Prostate gland (tissue), 2 donors: ENCODE measurements around the gene CREG1. TPM values are rescaled to one million over a fixed set of nuclear protein-coding genes. Genes with fewer than 3 reads are reported as not detected.

ENCODE experiments used
- DNase-seq: peaks from one replicate; pipeline ENCODE4 v3.0.0-alpha.2; 2019; ENCODE audit warnings: low spot score
- H3K27ac ChIP-seq, 2 donors: fragments of 200-600 bp; sonication (generic); 2 replicates each; pipeline ENCODE4 v1.5.1; 2017 to 2019
- H3K27me3 ChIP-seq: fragments of 200-600 bp; sonication (generic); replicated peaks from 2 replicates; pipeline ENCODE4 v1.5.1; 2019; ENCODE audit not compliant: insufficient read depth
- H3K36me3 ChIP-seq, 2 donors: fragments of 200-600 bp; sonication (generic); 1 replicate in 1 of 2; 2 replicates in 1 of 2; pipeline versions ENCODE4 v1.5.1 to v1.8.1; 2017 to 2019
- H3K4me1 ChIP-seq: fragments of 200-600 bp; sonication (generic); replicated peaks from 2 replicates; pipeline ENCODE4 v1.5.1; 2019
- H3K4me3 ChIP-seq, 2 donors: fragments of 200-600 bp; sonication (generic); 2 replicates each; pipeline ENCODE4 v1.5.1; 2017 to 2019
- H3K9me3 ChIP-seq: fragments of 200-600 bp; sonication (generic); 2 replicates; pipeline ENCODE4 v1.5.1; 2017
- CTCF ChIP-seq, 4 experiments: fragments of 200-600 bp in 2 of 4; fragments of 450-650 bp in 2 of 4; sonication (generic) in 2 of 4; IDR thresholded peaks; 1 replicate in 3 of 4; 2 replicates in 1 of 4; pipeline ENCODE4 v1.5.1; 2016 to 2019; ENCODE audit warnings: antibody characterized with exemption in 4 of 4, mild to moderate bottlenecking in 2 of 4, moderate library complexity in 2 of 4
- POLR2A ChIP-seq: fragments of 450-650 bp; IDR thresholded peaks from one replicate; pipeline ENCODE4 v1.6.1; 2016; ENCODE audit warnings: antibody characterized with exemption, mild to moderate bottlenecking
- POLR2AphosphoS5 ChIP-seq: sonication (generic); formaldehyde crosslinking; IDR thresholded peaks from one replicate; pipeline ENCODE4 v1.6.1; 2017; ENCODE audit warnings: antibody characterized with exemption
- WGBS: methylation state at CpG from one replicate; pipeline ENCODE4 v1.1.5; 2018; 5-methylcytosine and 5-hydroxymethylcytosine counted together
- intact Hi-C: fragments of 100-400 bp; cut with DNase I; formaldehyde crosslinking; loops from one replicate; pipeline ENCODE4 v1.14.2; 2022
- total RNA-seq, 2 donors: library from RNA; depleted of rRNA; stranded (reverse); fragments of >200 nt; gene quantifications; one replicate each; pipeline ENCODE4 v1.1.0, GENCODE V29; 2016

The CREG1 gene
- total RNA-seq, 2 donors from 2014 or later, result 132 to 204 TPM

- no peaks in the 10 kb centered on the region for H3K9me3 ChIP-seq
- H3K36me3 ChIP-seq, result no peaks in the 10 kb centered on the region
- H3K27ac ChIP-seq, result no peak overlapping the region
- intact Hi-C loops, result no loop called here
- TF ChIP-seq POLR2AphosphoS5 (no peak), CTCF (IDR thresholded peaks at IDR 0.05) (no peak), POLR2A (no peak)
- no peak for DNase-seq
- H3K27me3 ChIP-seq, result no peaks in the 10 kb centered on the region
- H3K4me1 ChIP-seq, result no peaks in the 10 kb centered on the region
- H3K4me3 ChIP-seq, result no peak overlapping the region
- WGBS, result 74% methylated on average over 5 of the region's 5 CpGs
These were observed 5.3 kb downstream of the CREG1 start for GRCh38 chr1:167548059-167548932.

GRCh38 chr1:167546935-167547334 is 6.6 kb downstream of the CREG1 start:
- H3K27me3 ChIP-seq, result no peaks in the 10 kb centered on the region
- no peak for DNase-seq
- no peaks in the 10 kb centered on the region for H3K9me3 ChIP-seq
- no peak overlapping the region for H3K27ac ChIP-seq
- 86% methylated on average over 1 of the region's 1 CpG for WGBS
- no peak overlapping the region for H3K4me3 ChIP-seq
- TF ChIP-seq POLR2A (no peak), POLR2AphosphoS5 (no peak), CTCF (IDR thresholded peaks at IDR 0.05) (no peak)
- intact Hi-C loops, result no loop called here
- no peaks in the 10 kb centered on the region for H3K4me1 ChIP-seq
- no peaks in the 10 kb centered on the region for H3K36me3 ChIP-seq

- Histone ChIP-seq H3K4me3 (no peak overlapping the region), H3K27me3 (no peaks in the 10 kb centered on the region), H3K36me3 (no peaks in the 10 kb centered on the region), H3K4me1 (no peaks in the 10 kb centered on the region), H3K27ac (no peak overlapping the region), H3K9me3 (no peaks in the 10 kb centered on the region)
- no peak for TF ChIP-seq CTCF (IDR thresholded peaks at IDR 0.05)
- TF ChIP-seq POLR2A, result no peak
- no peak for TF ChIP-seq POLR2AphosphoS5
- 73% methylated on average over 4 of the region's 4 CpGs for WGBS
- DNase-seq, result no peak
- intact Hi-C loops, result no loop called here
These were observed 8.2 kb downstream of the CREG1 start for GRCh38 chr1:167545349-167545748.

GRCh38 chr1:167544447-167545093 is 9.0 kb downstream of the CREG1 start:
- H3K4me3 ChIP-seq, result no peak overlapping the region
- intact Hi-C loops, result loop anchor here (5.0 kb wide), 1 partner anchor 277 kb away; no protein-coding TSS in a partner anchor
- no peaks in the 10 kb centered on the region for H3K4me1 ChIP-seq
- DNase-seq, result peak; percentile 40
- H3K27me3 ChIP-seq, result no peaks in the 10 kb centered on the region
- H3K9me3 ChIP-seq, result no peaks in the 10 kb centered on the region
- no peak overlapping the region for H3K27ac ChIP-seq
- 74% methylated on average over 3 of the region's 3 CpGs for WGBS
- no peaks in the 10 kb centered on the region for H3K36me3 ChIP-seq
- peak; percentile 20 for TF ChIP-seq POLR2AphosphoS5
- TF ChIP-seq POLR2A, result no peak

- Histone ChIP-seq H3K9me3 (no peaks in the 10 kb centered on the region), H3K36me3 (no peaks in the 10 kb centered on the region), H3K27me3 (no peaks in the 10 kb centered on the region), H3K4me1 (no peaks in the 10 kb centered on the region), H3K4me3 (no peak overlapping the region), H3K27ac (no peak overlapping the region)
- 83% methylated on average over 13 of the region's 13 CpGs for WGBS
- DNase-seq, result no peak
- intact Hi-C loops, result loop anchor here (5.0 kb wide), 1 partner anchor 276 kb away; no protein-coding TSS in a partner anchor
- TF ChIP-seq CTCF (IDR thresholded peaks at IDR 0.05) (no peak), POLR2AphosphoS5 (no peak), POLR2A (no peak)
These were observed 10.2 kb downstream of the CREG1 start for GRCh38 chr1:167543199-167543990.
